LNCAP (cell line): ENCODE measurements around the gene NAALADL1.

Experiments
- TF ChIP-seq, protein P1 (sequence below): fragments of 450-650 bp; IDR thresholded peaks from 2 replicates; pipeline ENCODE4 v1.5.1; 2017; ENCODE audit warnings: mild to moderate bottlenecking

The NAALADL1 gene

DNA sequence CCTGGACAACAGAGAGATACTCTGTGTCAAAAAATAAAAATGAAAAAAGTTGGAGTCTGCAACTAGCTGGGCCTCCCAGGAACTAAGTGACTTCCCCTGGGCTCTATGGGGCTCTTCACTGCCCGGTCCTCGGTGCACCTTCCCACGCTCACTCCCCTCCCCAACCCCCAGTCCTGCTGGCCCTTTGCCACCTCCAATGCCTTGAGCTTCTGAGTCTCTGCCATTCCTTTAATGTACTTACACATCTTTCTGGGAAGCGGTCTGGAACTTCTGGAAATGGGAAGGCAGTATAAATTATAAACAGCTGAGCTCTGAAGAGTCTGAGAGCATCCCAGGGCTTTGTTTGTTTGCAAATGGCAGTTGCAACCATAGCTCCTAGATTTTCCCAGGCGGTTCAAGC lies 55.6 kb downstream of the NAALADL1 start:
- TF ChIP-seq, protein P1, sequence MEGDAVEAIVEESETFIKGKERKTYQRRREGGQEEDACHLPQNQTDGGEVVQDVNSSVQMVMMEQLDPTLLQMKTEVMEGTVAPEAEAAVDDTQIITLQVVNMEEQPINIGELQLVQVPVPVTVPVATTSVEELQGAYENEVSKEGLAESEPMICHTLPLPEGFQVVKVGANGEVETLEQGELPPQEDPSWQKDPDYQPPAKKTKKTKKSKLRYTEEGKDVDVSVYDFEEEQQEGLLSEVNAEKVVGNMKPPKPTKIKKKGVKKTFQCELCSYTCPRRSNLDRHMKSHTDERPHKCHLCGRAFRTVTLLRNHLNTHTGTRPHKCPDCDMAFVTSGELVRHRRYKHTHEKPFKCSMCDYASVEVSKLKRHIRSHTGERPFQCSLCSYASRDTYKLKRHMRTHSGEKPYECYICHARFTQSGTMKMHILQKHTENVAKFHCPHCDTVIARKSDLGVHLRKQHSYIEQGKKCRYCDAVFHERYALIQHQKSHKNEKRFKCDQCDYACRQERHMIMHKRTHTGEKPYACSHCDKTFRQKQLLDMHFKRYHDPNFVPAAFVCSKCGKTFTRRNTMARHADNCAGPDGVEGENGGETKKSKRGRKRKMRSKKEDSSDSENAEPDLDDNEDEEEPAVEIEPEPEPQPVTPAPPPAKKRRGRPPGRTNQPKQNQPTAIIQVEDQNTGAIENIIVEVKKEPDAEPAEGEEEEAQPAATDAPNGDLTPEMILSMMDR = no peak

DNA sequence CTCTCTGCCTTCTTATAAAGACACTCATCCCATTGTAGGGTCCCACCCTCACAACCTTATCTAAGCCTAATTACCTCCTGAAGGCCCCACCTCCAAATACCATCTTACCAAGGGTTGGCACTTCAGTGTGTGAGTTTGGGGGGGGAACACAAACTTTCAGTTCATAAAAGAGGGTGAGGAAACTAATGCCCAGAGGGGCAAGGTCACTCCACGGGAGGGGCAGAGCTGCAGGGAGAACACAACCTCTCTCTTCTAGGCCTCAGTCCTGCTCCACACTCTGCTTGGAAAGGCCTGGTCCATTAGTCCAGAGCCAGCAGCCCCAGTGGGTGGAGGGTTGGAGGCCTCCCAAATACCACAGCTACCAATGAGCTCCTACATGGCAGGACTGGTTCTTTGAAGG lies 58.9 kb downstream of the NAALADL1 start:
- TF ChIP-seq, protein P1 = no peak

DNA sequence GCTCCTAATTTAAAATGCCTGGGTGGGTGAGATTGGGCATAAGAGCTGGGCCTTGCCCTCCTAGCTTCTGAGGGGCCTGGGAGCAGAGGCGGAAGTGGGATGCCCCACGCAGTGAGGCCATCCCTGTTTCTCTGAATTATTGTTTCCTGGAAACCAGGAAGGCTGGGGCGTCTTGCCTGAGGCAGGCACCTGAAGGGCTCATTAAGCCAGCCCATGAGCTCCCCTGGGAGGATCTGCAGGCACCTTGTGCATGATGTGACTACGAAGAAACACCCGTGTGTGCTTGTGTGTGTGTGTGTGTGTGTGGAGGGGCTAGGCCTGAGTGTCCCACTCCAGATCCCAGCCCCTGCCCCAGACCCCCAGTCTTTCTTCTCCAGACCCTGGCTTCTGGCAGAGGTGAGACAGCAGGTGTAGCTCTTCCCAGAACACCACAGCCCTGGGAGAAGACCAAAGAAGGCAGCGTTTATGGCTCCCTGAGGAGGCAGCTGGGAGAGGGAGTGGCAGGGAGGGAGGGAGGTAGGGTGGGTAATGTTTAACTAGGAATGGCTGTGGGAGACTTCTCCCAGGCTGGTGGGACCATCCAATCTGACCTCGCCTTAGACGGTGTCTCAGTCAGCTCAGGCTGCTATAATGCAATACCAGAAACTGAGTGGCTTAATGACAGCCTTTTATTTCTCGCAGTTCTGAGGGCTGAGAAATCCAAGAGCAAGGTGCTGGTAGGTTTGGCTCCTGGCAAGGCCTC lies 59.5 kb downstream of the NAALADL1 start:
- TF ChIP-seq, protein P1 = no peak

DNA sequence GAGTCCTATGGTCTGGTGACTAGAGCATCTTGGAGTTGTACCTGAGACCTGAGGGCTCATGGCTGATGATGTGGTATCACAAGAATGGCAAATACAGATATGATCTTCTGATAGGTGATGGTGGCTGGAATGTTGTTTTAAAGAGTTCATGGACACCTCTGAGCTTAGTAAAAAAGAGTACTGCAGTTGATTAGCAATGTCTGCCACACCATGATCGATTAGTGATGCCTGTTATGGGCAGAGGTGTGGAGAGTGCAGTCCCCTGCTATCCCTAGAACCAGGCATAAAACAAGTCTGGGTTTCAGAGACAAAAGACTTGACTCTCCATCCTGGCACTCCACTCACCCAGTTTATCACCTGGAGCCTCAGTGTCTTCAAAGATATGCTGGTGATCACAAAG lies 60.2 kb downstream of the NAALADL1 start:
- TF ChIP-seq, protein P1 = no peak

DNA sequence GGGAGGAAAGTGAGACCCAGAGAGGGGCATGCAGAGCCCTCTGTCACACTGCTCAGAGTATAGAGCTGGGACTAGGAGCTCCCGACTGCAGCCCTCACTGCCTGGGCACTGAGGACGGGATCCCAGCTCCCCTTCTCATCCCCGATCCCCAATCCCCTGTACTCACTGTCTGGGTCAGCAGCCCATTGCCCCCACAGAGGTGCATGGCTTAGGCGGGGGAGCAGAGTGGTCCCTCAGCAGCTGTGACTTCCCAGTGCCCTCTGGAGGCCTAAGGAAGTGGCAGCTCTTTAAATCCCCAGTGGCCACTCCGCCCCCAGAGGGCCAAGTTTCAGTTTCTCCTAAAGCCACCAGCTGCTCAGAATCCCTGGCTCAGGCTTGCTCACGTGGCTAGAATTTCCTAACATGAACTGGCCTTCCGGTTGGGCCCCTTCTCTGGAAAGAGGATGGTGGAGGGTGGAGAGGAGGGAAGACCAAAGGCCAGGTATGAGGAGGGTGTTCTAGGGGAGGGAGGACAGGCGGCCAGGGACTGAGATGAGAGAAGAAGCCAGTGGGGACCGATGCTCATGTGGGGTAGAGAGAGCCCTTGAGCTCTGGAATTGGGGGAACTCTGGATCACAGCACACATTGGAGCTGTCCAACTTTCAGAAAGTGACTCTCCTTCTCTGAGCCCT lies 61.5 kb downstream of the NAALADL1 start, which contains the start of gene BATF2:
Gene BATF2 (minus strand): TSS at position 262 of the 671 bp plus-strand sequence. CDS start 57 bp downstream, at position 205.
- TF ChIP-seq, protein P1 = no peak

DNA sequence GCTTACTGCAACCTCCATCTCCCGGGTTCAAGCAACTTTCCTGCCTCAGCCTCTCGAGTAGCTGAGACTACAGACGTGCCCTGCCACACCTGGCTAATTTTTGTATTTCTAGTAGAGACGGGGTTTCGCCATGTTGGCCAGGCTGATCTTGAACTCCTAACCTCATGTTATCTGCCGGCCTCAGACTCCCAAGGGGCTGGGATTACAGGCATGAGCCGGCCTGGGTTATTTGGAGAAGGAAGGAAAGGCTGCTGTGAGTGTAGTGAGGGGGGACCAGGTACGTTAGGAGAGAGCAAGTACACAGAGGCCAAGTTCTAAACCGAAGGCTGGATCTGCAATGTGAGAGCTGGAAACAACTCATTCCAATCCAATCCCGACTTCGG lies 62.0 kb downstream of the NAALADL1 start:
- TF ChIP-seq, protein P1 = no peak
